COLO668 (cell line): ENCODE data around the gene PELI2.

Experiments used
- DNase-seq: peaks from one replicate; lab custom pipeline; 2025; ENCODE audit not compliant: unreplicated experiment; lab: John Stamatoyannopoulos, UW

Gene PELI2

GRCh38 chr14:56117765-56118610 lies at the start of gene PELI2:
Gene PELI2, plus strand, starts transcription at chr14:56118411. Its CDS starts 250 bp downstream, at chr14:56118661.
- peak; percentile 91 for DNase-seq

- no peak for DNase-seq
Observed at GRCh38 chr14:56073799-56074198, 44.4 kb upstream of the PELI2 start.

DNA sequence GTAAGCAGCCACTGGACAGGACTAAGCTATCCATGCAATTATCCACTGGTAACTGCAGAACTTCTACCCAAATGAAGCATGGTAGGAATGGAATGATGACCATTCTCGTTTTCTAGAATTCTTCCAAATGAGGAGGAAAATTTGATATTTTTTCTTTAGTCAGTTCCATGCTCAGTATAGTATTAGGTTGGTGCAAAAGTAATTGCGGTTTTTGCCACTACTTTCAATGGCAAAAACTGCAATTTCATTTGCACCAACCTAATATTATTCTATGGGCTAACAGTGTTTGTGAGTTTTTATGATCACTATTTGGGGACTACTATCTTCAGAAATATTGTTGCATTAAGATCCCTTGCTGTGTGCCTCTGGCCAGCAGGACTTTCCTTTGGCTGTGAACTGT lies 42.9 kb upstream of the PELI2 start:
- DNase-seq, result no peak

- DNase-seq, result no peak
Observed at GRCh38 chr14:56081139-56081538, 37.1 kb upstream of the PELI2 start.

GRCh38 chr14:56082880-56083279 lies 35.3 kb upstream of the PELI2 start:
- no peak for DNase-seq

GRCh38 chr14:56085471-56085870 lies 32.7 kb upstream of the PELI2 start:
- DNase-seq, result no peak

DNA sequence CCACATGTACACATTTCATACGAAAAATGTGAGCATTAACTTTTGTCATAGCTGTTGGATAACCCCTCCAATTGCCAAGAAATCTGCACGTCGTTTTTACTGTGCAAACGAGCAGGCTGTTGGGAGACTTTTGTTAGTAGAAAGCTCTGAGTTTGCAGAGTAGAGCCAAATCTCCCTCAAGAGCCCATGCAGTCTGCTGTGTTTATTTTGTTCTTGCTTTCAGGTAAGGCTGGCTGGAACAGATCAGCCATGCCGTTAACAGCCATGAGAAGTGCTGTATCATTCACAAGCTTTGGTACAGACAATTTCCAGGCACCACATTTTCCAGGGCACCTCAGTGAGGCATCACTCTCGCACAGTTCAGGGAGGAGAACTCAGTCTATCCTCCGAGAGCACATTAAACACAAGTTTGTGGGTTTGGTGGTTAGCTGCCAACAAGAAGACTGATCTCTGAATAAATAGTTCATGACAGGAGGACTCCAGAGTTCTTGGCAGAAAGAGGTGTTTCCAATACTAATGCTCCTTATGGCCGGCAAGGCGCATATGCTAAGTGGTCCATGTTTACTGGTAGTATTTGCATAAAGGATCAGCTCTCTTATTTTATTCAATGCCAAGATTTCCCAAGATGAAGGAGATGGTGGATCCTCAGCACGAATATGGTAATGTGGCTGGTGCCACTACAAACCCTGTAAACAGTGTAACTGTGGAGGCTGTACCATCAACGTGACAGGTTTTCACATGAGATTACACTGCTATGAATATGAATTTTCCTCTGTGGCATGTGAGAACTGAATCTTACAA lies 30.3 kb upstream of the PELI2 start:
- DNase-seq, result no peak

GRCh38 chr14:56088941-56089340 lies 29.3 kb upstream of the PELI2 start:
- DNase-seq, result no peak

- no peak for DNase-seq
Observed at GRCh38 chr14:56092763-56093162, 25.4 kb upstream of the PELI2 start.

DNA sequence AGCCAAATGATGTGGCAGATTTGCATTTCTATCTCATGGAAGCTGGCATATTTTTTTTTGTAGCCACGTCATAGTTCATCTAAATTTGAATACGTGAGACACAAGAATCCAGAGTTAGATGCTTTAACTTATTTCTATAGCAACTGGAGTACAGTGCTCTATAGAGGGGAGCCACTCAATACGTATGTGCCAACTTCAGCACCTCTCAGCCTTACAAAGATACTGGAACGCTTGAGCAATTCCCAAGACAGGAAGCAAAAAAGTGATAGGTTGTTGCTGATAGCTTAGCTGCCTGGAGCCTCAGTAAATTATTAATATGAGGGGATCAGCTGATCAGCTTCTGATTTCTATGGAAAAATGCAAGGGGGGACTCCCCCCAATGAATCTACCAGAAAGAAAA lies 24.1 kb upstream of the PELI2 start:
- DNase-seq, result no peak

DNA sequence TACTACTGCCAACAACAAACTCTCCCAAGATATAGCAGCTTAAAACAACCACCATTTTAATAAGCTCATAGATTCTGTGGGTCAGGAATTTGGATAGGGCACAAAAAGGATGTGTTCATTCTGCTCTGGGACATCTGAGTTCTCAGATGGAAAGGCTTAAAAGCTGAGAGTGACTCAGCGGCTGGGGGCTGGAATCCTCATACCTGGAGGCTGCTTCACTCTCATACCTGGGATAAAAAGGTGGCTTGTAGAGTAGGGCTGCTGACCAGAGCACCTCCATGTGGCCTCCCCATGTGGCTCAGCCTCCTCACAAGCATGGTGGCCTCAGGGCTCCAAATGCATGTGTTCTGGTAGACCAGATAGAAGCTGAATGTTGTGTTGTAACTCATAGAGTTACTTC lies 20.2 kb upstream of the PELI2 start:
- no peak for DNase-seq

DNA sequence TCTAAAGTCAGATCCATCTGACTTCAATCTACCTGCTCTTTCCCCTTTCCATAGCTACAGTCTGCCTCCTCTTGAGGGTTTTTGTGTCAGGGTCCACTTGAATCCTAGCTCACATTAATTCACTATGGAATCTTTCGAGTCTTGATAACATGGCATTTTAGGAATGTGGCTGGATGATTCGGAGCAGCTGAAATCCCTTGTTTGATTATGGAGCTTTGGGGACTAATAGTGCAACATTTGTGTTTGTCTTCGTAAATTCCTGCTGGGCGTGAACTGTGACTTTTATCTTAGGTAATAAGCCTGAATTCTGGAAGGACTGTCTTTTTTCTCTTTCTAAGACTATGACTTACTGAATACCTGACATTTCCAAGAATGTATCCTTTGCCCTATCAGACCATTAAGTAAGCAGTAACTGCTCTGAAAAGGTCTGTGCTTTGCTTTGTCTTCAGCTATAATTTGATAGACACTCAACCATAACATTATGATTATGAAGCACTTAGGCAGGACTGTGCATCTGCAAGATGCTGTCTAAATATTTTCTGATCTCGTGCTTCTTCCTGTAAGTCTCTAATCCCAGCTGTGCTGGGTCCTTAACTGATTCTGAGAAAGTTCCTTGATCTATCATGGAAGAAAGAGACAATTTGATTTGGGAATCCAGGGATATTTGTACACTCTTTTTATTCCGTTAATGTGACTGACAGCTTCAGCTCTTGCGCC lies 19.0 kb upstream of the PELI2 start:
- no peak for DNase-seq

DNA sequence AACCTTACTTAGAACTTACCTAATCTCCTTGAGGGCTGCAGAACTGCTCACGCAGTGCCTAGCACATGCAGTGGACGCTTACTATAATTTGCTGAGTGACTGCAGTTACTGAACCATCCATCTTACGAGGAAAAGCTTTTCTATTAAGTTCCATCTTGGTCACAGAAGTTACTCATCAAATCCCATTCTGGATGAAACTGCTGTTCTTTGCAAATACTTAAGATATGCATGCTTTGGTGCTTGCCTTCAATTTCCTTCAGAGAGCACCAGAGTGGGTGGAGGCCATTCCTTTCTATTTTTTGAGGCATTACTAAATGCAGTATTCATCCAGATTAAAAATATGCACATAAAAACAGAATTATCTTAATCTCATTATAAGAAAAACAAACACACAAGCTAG lies 17.7 kb upstream of the PELI2 start:
- no peak for DNase-seq

DNA sequence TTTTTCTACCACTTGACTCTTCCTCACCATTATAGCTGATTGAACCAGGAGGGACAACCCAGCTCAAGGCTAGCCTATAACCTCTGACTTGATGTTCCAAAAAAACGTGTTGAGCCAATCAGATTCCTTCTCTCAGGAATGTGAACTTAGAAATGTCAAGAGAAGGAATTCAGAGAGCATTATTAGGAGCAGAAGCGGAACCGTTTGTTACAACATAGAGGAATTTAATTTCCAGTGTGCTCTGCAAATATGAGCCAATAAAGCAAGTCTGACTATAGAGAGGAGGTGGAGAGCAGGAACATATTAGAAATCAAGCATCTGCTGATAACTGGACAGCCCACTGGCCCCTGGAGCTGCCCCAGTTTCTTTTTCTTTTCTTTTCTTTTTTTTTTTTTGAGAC lies 15.3 kb upstream of the PELI2 start:
- no peak for DNase-seq

DNA sequence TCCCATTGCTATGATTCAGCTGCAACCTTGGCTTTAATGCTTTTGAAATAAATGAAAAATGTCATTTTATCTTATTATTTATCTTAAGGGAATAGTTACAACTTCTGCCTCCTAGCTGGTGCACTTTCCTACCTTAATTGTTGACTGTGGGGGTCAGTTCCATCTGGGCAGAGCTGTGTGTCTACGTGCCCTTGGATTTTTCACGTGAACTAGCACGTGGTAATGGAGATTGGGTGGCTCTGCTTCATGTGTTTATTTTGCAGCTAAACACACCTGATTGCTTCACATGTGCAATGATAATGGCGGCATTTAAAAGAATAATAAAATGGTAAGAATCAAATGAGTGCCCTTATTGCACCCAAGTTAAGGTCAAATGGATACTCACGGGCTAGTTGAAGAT lies 10.6 kb upstream of the PELI2 start:
- DNase-seq, result no peak

GRCh38 chr14:56108057-56108456 lies 10.2 kb upstream of the PELI2 start:
- no peak for DNase-seq

DNA sequence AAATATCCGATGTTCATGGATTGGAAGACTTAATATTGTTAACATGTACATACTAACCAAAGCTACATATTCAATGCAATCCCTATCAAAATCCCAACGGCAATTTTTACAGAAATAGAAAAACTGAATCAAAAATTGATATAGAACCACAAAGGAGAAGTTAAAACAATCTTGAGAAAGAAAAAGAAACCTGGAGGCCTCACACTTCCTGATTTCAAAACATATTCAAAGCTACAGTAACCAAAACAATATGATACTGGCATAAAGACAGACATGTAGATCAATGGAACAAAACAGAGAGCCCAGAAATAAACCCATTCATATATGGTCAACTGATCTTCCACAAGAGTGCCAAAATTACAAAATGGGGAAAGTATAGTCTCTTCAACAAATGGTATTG lies 5.4 kb upstream of the PELI2 start:
- DNase-seq, result no peak

DNA sequence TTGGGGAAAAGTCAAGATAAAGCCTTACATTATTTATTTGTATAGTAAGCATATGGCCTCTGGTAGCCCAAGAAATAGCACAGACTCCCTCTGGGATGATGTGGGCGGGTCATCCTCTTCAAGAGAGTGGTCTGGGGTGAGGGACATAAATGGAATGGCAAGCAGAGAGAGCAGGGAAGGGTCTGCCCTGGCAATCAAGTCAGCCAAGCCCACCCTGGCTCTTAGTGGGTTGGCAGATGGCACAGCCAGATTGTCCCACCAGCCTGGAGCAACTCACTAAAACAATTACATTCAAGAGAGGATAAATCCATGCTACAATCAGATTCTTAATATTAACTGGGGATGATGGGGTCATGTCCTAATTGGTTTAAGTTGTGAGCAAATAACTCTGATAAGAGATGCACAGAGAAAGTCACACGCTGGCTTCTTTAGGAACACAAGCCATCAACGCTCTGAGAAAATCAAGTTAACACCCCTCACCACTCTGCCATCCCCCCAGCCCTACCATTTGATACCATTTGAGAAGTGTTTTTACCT lies 2.8 kb upstream of the PELI2 start:
- no peak for DNase-seq

- no peak for DNase-seq
Observed at GRCh38 chr14:56115976-56116893, 2.0 kb upstream of the PELI2 start.

GRCh38 chr14:56118611-56119181 lies 485 bp downstream of the PELI2 start:
- peak; percentile 83 for DNase-seq
